Breast epithelium (tissue), 4 donors: Measurements from ENCODE around the gene P2RY6. TPM values are rescaled to one million over a fixed set of nuclear protein-coding genes. Genes with fewer than 3 reads are reported as not detected.
A peak's percentile ranks its signal among the peaks of the same experiment; 100 is the strongest.

Source experiments
- DNase-seq, 2 donors: peaks; one replicate each; pipeline ENCODE4 v3.0.0-alpha.2; 2019; ENCODE audit warnings: low spot score in 2 of 2
- H3K27ac ChIP-seq, 2 donors: fragments of 200-600 bp; sonication (generic) in 1 of 2; one replicate each; pipeline ENCODE4 v1.5.1; 2016 to 2019; ENCODE audit warnings: mild to moderate bottlenecking in 1 of 2
- H3K27me3 ChIP-seq, 2 donors: fragments of 200-600 bp; sonication (generic) in 1 of 2; one replicate each; pipeline versions ENCODE4 v1.5.1 to v1.6.0; 2017 to 2019; ENCODE audit warnings: control low read depth in 1 of 2, mild to moderate bottlenecking in 1 of 2
- H3K36me3 ChIP-seq: fragments of 200-600 bp; one replicate; pipeline ENCODE4 v1.5.1; 2019
- H3K4me1 ChIP-seq, 2 donors: fragments of 200-600 bp; sonication (generic); one replicate each; pipeline ENCODE4 v1.5.1; 2016 to 2019; ENCODE audit warnings: control low read depth in 1 of 2
- H3K4me3 ChIP-seq, 3 donors: fragments of 200-600 bp; sonication (generic); 1 replicate in 2 of 3; 2 replicates in 1 of 3; pipeline ENCODE4 v1.5.1; 2016 to 2019; ENCODE audit warnings: mild to moderate bottlenecking in 3 of 3, moderate library complexity in 2 of 3
- H3K9me3 ChIP-seq, 2 donors: fragments of 200-600 bp; sonication (generic) in 1 of 2; one replicate each; pipeline ENCODE4 v1.5.1; 2016 to 2019; ENCODE audit warnings: control low read depth in 1 of 2
- CTCF ChIP-seq, 3 donors: fragments of 450-650 bp; IDR thresholded peaks; one replicate each; pipeline ENCODE4 v1.5.1; 2016 to 2017; ENCODE audit warnings: antibody characterized with exemption in 3 of 3, mild to moderate bottlenecking in 3 of 3, moderate library complexity in 3 of 3
- POLR2A ChIP-seq: fragments of 450-650 bp; IDR thresholded peaks from one replicate; pipeline ENCODE4 v1.6.1; 2016; ENCODE audit warnings: antibody characterized with exemption, mild to moderate bottlenecking, moderate library complexity
- POLR2AphosphoS5 ChIP-seq, 3 donors: sonication (generic); formaldehyde crosslinking; IDR thresholded peaks; one replicate each; pipeline ENCODE4 v1.6.1; 2017; ENCODE audit warnings: antibody characterized with exemption in 3 of 3
- intact Hi-C: fragments of 100-400 bp; cut with DNase I; formaldehyde crosslinking; loops from one replicate; pipeline ENCODE4 v1.15.1; 2023; ENCODE audit warnings: low total_unique reads
- total RNA-seq, 3 donors: library from RNA; depleted of rRNA; stranded (reverse); fragments of >200 nt; gene quantifications; one replicate each; pipeline ENCODE4 v1.1.0, GENCODE V29; 2016

P2RY6 gene
- total RNA-seq, 3 donors from 2014 or later: 1.6 to 3.4 (median 1.9) TPM

- Histone ChIP-seq H3K27me3 (no peaks in the 10 kb centered on the region), H3K27ac (no peak overlapping the region), H3K4me3 (no peak overlapping the region), H3K9me3 (no peaks in the 10 kb centered on the region), H3K36me3 (no peaks in the 10 kb centered on the region), H3K4me1 (no peaks in the 10 kb centered on the region)
- TF ChIP-seq POLR2AphosphoS5 (IDR thresholded peaks at IDR 0.05) (no peak), POLR2A (no peak), CTCF (IDR thresholded peaks at IDR 0.05) (no peak)
- DNase-seq: no peak
- intact Hi-C loops: no loop called here
These were observed 22.5 kb downstream of the P2RY6 start for GRCh38 chr11:73294604-73295003.

- H3K36me3 ChIP-seq: no peaks in the 10 kb centered on the region
- H3K27me3 ChIP-seq: no peaks in the 10 kb centered on the region
- H3K4me1 ChIP-seq: no peaks in the 10 kb centered on the region
- no peak for DNase-seq
- no peak overlapping the region for H3K27ac ChIP-seq
- no peaks in the 10 kb centered on the region for H3K9me3 ChIP-seq
- H3K4me3 ChIP-seq: no peak overlapping the region
- TF ChIP-seq CTCF (IDR thresholded peaks at IDR 0.05): peak in 2 of 3 donors; percentile 61 to 71
- no peak for TF ChIP-seq POLR2A
- intact Hi-C loops: no loop called here
These were observed 23.3 kb downstream of the P2RY6 start for GRCh38 chr11:73295241-73295995.

GRCh38 chr11:73295996-73296318, 23.8 kb downstream of the P2RY6 start:
- no peaks in the 10 kb centered on the region for H3K27me3 ChIP-seq
- H3K36me3 ChIP-seq: no peaks in the 10 kb centered on the region
- no peaks in the 10 kb centered on the region for H3K9me3 ChIP-seq
- intact Hi-C loops: no loop called here
- H3K27ac ChIP-seq: no peak overlapping the region
- no peak overlapping the region for H3K4me3 ChIP-seq
- H3K4me1 ChIP-seq: no peaks in the 10 kb centered on the region
- TF ChIP-seq POLR2A: no peak
- TF ChIP-seq POLR2AphosphoS5 (IDR thresholded peaks at IDR 0.05): no peak
- no peak for TF ChIP-seq CTCF (IDR thresholded peaks at IDR 0.05)
- no peak for DNase-seq

- H3K27me3 ChIP-seq: no peaks in the 10 kb centered on the region
- no peaks in the 10 kb centered on the region for H3K4me1 ChIP-seq
- no peaks in the 10 kb centered on the region for H3K36me3 ChIP-seq
- TF ChIP-seq POLR2A: no peak
- TF ChIP-seq CTCF (IDR thresholded peaks at IDR 0.05): no peak
- TF ChIP-seq POLR2AphosphoS5 (IDR thresholded peaks at IDR 0.05): no peak
- DNase-seq: no peak
- no peak overlapping the region for H3K27ac ChIP-seq
- H3K4me3 ChIP-seq: no peak overlapping the region
- no peaks in the 10 kb centered on the region for H3K9me3 ChIP-seq
- intact Hi-C loops: no loop called here
These were observed 24.5 kb downstream of the P2RY6 start for GRCh38 chr11:73296501-73297230.

GRCh38 chr11:73297231-73297590, 25.1 kb downstream of the P2RY6 start:
- H3K27me3 ChIP-seq: no peaks in the 10 kb centered on the region
- no peaks in the 10 kb centered on the region for H3K4me1 ChIP-seq
- no peak for DNase-seq
- H3K27ac ChIP-seq: no peak overlapping the region
- no peaks in the 10 kb centered on the region for H3K36me3 ChIP-seq
- no peaks in the 10 kb centered on the region for H3K9me3 ChIP-seq
- intact Hi-C loops: no loop called here
- no peak overlapping the region for H3K4me3 ChIP-seq
- no peak for TF ChIP-seq CTCF (IDR thresholded peaks at IDR 0.05)
- no peak for TF ChIP-seq POLR2AphosphoS5 (IDR thresholded peaks at IDR 0.05)
- TF ChIP-seq POLR2A: no peak
